GM21515 (cell line): ENCODE measurements around the gene RPS21.

ENCODE experiments used
- ATAC-seq: cut with Tn5 transposase; IDR thresholded peaks from one replicate; pipeline ENCODE4 v1.9.1; 2021; ENCODE audit not compliant: unreplicated experiment

RPS21 gene

DNA sequence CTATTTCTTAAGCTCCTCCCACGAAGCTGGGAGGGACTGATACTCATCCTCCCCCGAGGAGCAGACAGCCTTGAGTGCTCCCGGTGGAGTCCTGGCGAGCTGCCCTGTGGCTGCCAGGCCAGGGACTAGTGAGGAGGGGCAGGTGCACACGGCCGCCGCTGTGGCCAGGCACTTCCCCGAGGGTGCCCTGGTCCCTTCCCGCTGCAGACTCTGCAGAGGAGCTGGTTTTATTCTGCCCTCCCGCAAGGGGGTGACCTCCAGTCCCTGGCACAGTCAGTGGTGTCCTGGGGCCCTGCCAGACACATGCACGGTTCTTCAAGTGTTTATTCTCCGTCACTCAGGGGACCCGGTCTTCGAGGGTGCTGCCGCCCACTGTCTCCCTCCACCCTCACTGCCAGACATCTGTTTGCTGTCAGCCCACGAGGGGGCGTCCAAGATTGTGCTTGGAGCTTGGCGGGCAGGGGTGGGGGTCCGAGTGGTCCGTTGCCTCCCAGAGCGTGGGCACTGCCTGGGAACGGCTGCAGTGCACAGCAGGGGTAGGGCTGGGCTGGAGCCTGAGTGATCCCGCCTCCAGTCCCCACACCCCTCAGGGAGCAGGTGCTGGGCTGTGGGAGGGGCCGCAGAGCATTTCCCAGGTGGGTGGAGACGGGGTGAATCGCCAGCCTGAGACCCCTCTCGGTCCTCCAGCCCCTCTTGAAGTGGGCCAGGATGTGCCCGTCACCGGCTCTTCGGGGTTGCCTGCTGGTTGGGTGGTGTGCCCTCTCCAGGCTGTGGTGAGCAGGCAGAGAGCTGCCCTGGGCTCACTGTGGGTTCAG is 23.2 kb downstream of the RPS21 start:
- no peak for ATAC-seq

DNA sequence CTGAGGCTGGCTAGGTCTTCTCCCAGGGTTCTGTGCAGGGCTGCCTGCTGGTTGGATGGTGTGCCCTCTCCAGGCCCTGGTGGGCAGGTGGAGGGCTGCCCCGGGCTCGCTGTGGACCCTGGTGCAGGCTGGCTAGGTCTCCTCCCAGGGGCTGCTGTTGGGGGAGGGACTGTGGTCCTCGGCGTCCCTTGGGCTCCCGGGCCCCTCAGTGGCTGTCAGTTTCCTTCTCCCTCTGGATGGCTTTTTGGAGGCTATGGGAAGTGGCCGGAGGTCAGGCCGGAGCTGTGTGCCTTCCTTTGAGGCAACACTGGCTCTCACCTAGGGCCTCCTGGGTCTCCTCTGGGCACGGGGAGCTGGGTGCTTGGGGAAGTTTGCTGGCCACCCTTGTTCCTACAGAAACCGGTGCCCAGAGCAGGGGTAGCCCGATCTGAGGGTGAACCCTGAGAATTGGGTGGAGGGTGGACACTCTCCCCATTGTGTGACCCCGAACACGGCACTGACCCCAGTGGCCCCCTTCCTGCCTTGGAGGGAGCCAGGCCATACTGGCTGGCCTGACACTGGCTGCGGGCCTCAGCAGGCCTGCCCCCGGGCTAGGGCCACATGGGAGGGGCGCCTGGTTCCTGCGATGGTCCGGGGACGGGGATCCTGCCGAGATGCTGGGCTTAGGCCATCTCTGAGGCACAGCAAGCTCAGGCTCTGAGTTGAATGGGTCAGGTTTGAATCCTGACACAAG is 24.0 kb downstream of the RPS21 start:
- no peak for ATAC-seq

DNA sequence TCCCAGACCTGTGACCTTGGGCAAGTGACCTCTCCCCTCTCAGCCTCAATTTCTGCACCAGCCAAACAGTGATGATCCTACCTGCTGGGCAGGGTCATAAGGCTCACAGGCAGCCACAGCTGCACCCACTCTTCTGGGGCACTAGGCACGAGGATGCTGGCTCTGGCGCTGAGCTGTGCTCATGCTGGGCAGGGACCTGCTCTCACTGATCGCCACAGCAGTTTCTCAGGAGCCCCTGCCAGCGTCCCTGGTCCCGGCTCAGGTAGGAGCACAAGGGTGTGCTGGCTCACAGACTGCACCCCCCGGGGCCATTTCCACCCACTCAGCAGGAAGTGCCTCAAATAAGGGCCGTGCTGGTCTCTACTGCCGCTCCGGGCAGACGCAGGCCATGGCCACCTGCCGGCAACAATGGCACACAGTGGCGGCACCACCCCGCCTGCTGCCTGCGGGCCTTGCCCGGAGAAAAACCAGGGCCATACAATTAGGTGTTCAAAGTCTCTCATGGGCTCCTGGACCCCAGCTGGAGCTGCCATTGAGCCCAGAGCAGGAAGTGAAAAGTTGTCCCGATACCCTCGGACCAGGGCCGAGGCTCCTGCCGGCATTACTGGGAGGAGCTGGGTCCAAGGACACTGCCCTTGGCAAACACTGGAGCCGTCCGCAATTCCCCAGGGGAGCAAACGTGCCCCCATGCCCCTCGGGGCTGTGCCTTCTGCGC is 24.7 kb downstream of the RPS21 start:
- ATAC-seq, result no peak

DNA sequence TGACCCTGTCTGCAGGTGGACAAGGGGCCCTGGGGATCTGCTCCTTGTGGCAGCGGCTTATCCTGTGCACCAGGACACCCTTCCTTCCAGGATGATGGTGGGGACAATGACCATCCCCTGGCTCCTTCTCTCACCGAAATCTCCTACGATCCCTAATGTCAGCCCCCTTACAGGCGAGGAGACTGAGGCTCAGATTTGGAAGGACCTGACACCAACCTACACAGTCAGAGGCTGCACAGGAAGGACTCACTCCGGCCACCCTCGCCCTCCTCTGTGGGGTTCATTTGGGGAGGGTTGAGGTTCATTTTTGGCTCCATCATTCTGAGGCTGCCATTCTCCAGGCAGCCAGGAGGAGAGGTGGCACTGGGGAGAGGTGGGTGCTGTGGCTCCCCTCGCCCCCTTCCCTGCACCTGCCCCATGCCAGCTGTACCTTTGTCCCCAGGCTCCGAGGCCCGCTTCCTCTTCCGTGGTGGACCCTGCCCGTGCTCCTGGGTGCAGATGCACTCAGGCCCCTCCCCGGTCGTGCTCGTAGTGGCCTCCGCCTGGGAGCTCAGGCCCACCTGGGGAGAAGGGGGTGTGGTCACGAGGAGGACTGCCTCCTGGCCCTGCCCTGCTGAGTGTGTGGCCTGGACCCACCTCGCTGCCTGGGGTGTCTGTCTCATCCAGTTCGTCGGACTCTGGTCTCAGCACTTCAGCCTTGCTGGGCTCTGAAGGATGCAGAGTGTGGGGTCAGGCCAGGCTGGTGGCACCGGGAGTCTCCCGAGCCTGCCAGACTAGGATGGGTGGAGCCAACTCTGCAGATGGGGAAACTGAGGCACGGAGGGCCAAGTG is 25.5 kb downstream of the RPS21 start:
- ATAC-seq, result no peak

DNA sequence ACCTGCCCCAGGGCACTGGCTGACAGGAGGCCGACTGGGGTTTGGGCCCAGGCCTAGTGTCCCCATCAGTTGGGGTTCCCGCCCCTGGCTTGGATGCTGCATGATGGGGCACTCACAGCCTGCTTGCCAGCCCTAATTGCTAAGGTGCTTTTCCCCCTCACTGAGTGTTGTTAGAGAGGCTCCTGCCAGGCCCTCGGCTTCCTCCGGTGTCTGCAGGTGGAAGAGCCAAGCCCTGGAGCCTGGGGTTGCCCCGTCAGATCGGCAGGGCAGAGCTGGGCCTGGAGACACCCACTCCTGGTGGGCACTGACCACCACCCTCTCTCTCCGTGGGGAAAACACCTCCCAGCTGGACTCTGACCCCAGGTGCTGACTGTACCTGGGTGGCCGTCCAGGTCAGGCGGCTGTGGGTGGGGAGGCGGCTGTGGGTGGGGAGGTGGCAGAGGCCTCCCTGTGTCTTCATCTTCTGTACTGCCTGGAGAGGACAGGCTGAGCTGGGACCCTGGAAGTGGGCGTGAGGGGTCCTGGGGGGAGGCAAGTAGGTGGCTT is 26.2 kb downstream of the RPS21 start:
- no peak for ATAC-seq

DNA sequence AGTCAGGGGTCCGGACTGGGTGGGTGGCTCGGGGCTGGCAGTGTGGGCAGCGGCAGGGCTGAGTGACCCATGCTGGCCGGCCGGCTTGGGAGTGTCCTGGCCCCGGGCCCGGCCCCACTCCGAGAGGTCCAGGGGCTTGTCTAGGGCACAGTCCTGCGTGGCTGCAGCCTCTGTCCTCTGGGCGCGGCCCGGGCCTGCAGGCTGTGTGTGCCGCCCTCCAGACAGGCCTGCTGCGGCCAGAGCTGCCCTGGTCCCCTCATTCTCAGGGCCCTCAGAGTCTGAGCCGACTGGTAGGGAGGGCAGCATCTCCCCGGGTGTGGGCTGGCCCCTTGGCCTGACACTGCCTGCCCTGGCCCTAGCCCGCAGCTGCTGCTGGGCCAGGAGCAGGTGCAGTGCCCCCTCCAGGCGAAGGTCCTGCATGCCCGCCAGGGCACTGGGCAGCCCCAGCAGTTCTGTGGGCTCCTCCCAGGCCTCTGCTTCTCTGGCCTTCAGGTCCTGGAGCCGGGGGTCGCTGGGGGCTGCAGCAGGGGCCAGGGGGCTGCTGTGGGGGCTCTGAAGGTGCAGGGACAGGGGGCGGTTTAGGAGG is 27.1 kb downstream of the RPS21 start:
- no peak for ATAC-seq

DNA sequence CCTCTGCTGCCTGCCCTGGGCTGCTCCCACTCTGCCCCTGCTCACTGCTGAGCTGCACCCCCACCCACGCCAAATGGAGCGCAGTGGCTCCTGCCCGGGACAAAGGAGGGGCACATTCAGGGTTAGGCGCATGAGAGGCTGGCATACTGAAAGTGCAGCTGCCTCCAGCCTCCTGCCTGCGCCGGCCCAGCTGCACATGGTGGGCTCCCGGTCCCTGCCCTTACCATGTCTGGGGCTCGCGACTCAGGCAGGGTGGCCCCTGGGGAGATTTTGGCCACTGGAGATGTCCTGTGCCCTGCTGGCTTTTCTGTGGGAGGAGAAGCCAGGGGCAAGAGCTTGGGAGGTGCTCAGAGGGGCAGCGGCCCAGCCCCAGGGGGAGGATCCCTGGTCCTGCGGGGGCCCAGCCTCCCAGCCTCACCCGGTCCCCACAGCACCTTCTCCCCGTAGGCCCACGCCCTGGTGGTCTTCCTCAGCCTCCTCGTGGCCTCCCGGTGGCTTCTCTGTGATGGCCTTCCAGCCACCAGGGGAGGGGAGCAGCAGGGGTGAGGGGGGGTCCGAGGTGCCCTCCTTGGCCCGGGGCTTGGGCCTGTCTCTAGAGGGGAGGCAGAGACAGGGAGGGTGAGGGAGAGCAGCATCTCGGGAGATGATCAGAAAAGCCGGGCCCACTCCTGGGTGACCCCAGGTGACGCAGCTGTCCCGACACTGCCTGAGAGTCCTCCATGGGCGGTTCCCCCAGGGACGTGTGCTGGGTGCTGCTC is 28.6 kb downstream of the RPS21 start:
- no peak for ATAC-seq

DNA sequence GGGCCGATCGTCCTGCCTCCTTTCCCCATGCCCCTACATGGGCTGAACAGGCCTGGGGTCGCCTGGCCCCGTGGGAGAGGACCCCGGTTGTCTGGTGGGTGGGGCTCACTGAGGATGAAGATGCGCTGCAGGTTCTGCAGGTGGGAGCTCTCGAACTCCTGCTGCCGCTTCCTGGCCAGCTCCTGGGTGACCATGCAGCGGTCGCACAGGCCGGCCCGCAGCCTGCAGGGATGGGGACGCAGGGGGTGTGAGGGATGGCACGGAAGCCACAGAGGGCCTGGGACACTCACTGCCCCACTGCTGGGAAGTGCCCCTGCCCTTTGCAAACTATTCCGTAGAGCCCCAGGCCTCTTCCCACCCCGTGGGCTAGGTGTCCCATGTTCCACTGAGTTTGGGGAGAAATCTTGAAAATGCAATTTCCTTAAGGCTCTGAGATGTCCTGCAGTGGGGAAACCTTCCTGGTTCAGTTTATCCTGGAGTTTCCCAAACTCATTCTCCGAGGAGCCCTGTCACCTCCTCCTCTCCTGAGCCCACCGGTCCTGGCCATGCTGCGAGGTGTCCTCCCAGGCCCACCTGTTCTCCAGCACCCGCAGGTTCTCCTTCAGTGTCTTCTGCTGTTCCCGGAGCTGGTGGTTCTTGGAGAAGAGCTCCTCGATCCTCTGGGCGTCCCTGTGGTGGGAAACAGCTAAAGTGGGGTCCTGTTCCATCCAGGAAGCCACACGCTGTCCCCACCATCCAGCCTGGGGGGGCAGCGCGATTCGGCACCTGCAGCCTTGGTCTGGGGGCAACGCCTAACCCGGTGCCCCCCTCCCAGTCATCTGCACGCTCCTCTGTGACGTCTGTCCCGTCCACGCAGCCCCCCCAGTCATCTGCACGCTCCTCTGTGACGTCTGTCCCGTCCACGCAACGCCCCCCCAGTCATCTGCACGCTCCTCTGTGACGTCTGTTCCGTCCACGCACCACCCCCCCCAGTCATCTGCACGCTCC is 30.0 kb downstream of the RPS21 start:
- no peak for ATAC-seq

DNA sequence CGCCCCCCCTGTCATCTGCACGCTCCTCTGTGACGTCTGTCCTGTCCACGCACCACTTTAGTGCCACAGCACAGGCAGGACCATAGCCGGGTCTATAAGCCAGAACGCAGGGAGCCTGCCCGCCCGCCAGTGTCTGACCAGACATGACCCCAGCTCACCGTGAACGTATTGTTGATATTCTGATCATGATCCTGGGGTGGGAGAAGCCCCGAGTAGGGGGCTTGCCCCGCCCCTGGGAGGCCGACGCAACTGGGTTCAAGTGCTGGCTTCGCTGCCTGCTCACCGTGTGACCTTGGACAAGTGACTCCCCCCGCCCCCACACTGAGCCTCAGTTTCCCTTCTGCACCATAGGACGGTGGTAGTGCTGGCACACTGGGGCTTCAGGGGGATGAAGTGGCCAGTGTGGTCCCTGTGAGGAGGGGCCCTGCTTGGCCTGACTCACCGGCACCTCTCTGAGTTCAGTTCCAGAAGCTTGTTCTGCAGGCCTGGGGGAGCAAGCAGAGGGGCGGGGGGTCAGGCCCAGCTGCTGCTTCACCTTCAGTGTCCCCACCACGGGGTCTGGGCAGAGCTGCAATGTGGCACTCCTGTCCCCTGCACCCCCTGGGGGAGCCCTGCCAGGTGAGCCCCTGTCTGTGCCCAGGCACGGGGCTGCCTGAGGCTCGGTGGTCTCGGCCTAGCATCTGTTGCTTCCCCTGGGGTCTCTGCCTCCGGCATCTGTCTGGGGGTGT is 31.2 kb downstream of the RPS21 start:
- ATAC-seq, result no peak

DNA sequence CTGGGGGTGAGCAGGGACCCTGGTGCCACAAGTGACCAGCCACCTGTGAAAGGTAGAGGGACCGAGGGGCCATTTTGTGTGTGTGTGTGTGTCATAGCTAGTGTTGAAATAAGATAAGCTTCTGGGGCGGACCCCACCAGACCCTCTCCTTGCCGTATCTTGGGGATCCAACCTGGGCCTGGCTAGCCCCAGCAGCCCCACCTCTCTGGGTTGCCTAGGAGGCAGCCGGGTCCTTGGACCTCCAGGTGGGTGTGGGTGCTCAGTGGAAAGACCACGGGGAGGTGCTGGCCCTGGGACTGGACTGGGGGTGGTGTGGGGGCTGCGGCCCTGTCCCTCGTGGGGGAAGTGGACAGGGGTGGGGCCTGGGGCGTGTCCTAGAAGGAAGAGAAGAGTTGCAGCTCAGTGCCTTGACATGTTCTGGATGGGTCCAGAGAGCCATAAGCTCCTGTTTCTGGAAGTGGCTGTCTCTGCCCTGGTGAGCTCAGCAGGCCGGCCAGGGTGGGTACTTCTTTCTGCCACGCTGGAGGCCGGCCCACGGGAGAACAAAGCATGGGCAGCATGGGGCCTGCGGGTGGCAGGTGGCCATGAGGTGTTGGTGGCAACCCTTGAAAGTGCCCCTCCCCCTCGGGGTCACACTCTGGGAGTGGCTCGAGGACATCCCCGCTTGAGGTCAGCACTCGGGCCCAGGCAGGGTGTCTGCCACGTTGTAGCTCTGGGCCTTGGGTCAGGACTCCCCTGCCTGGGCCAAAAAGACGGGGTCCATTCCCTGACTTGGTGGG is 32.0 kb downstream of the RPS21 start:
- no peak for ATAC-seq

DNA sequence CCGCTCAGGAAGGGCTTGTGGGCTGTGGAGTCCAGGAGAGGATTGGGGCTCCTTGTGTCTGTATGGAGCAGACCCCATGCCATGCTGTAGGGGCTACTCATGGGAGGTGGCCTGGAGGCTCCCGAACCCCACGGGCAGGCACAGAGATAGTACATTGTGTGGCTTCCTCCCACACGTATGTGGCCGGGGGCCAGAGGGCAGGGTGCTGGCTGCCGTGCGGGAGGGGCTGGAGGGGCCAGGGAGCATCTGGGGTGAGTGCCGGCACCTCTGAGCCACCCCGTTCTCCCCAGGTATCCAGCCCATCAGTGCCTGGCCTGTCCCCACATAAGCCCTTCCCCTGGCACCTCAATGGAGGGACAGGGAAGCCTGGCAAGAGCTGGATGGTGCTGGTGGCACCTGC is 32.9 kb downstream of the RPS21 start:
- no peak for ATAC-seq

DNA sequence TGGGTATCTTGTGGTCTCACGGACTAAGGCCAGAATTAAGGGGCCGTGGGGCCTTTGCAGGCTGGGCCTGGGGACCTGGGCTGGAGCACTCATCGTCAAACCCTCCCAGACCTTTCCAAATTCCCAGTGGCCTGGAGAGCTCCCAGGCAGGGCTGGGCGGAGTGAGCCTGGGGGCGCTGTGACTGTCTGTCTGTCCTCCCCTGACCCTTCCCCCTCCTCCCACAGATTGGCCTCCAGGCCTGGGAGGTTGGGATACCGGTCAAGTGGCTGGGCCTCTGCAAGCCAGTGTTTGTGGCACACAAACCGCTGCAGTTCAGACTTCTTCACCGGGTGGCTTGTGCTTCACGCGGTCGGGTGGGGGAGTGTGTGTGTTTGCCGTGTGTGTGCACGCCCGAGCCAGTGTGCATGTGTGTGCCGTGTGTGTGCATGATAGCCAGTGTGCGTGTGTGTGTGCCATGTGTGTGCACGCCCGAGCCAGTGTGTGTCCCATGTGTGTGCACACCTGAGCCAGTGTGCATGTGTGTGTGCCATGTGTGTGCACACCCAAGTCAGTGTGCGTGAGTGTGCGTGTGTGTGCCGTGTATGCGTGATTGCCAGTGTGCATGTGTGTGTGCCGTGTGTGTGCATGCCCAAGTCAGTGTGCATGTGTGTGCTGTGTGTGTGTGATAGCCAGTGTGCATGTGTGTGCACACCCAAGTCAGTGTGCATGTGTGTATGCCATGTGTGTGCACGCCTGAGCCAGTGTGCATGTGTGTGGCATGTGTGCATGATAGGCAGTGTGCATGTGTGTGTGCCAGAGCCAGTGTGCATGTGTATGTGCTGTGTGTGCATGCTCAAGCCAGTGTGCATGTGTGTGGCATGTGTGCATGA is 34.2 kb downstream of the RPS21 start:
- no peak for ATAC-seq

DNA sequence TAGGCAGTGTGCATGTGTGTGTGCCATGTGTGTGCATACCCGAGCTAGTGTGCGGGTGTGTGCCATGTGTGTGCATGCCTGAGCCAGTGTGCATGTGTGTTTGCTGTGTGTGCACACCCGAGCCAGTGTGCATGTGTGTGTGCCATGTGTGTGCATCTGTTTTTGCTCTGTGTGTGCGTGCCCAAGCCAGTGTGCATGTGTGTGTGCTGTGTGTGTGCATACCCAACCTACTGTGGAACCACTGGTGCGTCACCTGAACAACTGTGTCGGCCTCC is 34.8 kb downstream of the RPS21 start:
- ATAC-seq, result no peak

DNA sequence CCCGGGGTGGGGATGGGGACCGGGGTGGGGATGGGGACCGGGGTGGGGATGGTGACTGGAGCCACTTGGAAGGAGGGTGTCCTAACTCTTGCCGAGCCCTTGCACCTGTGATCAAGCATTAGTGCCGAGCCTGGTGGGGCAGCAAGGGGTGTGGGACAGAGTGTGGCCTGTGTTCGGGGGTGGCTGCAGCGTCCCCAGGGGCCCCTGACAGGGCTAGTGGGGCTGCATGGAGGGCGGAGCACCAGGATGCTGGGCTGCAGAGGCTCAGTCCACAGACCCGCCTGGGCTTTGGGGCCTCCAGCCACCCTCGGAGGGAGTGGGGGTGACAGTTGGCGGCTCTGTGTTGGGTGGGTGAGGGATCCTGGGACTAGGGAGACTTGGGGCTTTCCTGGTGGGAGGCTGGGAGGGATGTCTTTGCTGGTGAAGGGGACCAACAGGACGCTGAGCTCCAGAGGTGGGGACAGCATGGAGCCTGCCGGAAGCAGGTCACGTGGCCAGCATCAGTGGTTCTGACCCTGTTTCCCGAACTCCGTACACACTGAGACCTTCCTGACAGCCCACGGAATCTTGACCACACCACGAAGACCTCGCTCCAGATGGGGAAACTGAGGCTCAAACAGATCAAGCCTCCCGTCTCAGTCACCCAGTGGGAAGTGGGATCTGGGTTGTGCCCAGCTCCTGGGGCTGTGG is 35.9 kb downstream of the RPS21 start:
- ATAC-seq, result no peak

DNA sequence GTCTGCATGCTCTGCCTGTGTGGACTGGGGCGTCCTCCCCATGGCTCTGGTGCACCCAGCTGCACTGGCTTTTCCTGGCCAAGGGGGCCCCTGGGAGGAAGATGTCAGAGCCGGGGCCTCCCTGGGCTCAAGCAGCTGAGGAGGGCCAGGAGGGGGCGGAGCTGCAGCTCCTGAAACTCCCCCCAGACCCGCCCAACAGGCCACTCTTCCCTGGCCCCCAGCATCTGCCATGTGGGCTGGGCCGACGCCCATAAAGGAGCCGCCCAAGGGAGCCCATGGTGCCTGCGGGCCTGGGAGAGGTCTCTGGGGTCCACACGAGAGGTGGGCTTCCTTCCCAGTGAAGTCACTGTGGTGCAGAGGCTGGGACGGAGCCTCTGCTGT is 36.4 kb downstream of the RPS21 start:
- ATAC-seq, result no peak
